B cell (primary cell): ENCODE results near the gene SRGAP1. TPM values are rescaled to one million over a fixed set of nuclear protein-coding genes. Genes with fewer than 3 reads are reported as not detected.
"Not testable (repeated sequence)": the region's sequence is repeated elsewhere in the genome, so short reads cannot be mapped to it uniquely, and the experiment has no call there.

ENCODE experiments used
- ATAC-seq: fragments of 200-7000 bp; cut with Tn5 transposase; one replicate; pipeline ENCODE4 v1.10.0; 2021; ENCODE audit warnings: low read depth, mild to moderate bottlenecking, moderate number of reproducible peaks, moderate library complexity
- CTCF ChIA-PET: fragments of 350-600 bp; sonication (Branson Sonifier 250); formaldehyde crosslinking; loops from one replicate; lab custom pipeline; 2021; ENCODE audit warnings: antibody characterized with exemption, inconsistent platforms; lab: Charles Lee
- POLR2A ChIA-PET: fragments of 350-600 bp; sonication (Branson Sonifier 250); formaldehyde crosslinking; loops from one replicate; lab custom pipeline; 2021; ENCODE audit warnings: antibody characterized with exemption; lab: Charles Lee
- DNase-seq: peaks from one replicate; pipeline ENCODE4 v3.0.0; 2013
- H2AFZ ChIP-seq: 2 replicates; pipeline ENCODE4 v1.6.1; 2012; ENCODE audit warnings: mild to moderate bottlenecking, low read depth, low read length; ENCODE audit not compliant: insufficient read depth, poor library complexity, severe bottlenecking
- H3K27ac ChIP-seq, 2 donors: 1 replicate in 1 of 2; 2 replicates in 1 of 2; pipeline ENCODE4 v1.5.1; 2012 to 2013; ENCODE audit warnings: low read length in 2 of 2, mild to moderate bottlenecking in 2 of 2, moderate library complexity in 1 of 2
- H3K27me3 ChIP-seq, 4 experiments: fragments of 200-600 bp in 1 of 4; sonication (generic) in 1 of 4; replicated peaks in 1 of 4; 1 replicate in 2 of 4; 2 replicates in 2 of 4; pipeline versions ENCODE4 v1.6.1 to v1.7.0; 2013 to 2016; ENCODE audit warnings: low read length in 3 of 4, mild to moderate bottlenecking in 2 of 4, mixed read lengths in 1 of 4, moderate library complexity in 1 of 4; ENCODE audit not compliant: insufficient read depth in 4 of 4, control insufficient read depth in 3 of 4; ENCODE audit errors: control extremely low read depth in 1 of 4
- H3K36me3 ChIP-seq, 2 experiments: replicated peaks in 1 of 2; 1 replicate in 1 of 2; 2 replicates in 1 of 2; pipeline versions ENCODE4 v1.6.1 to v1.7.1; 2013; ENCODE audit warnings: low read length in 1 of 2; ENCODE audit not compliant: insufficient read depth in 2 of 2, control insufficient read depth in 1 of 2; ENCODE audit errors: control extremely low read depth in 1 of 2, extremely low read depth in 1 of 2
- H3K4me1 ChIP-seq, 2 donors: fragments of 200-600 bp in 1 of 2; sonication (generic) in 1 of 2; 1 replicate in 1 of 2; 2 replicates in 1 of 2; pipeline versions ENCODE4 v1.5.1 to v1.6.1; 2013 to 2017; ENCODE audit warnings: low read length in 2 of 2; ENCODE audit not compliant: control insufficient read depth in 2 of 2, insufficient read depth in 2 of 2
- H3K4me2 ChIP-seq: replicated peaks from 2 replicates; pipeline ENCODE3; 2012; ENCODE audit warnings: mild to moderate bottlenecking, low read depth, low read length; ENCODE audit not compliant: poor library complexity, severe bottlenecking
- H3K4me3 ChIP-seq, 5 experiments: fragments of 200-600 bp in 1 of 5; sonication (generic) in 1 of 5; 1 replicate in 3 of 5; 2 replicates in 2 of 5; pipeline versions ENCODE4 v1.5.1 to v1.7.0; 2011 to 2016; ENCODE audit warnings: low read length in 4 of 5, mild to moderate bottlenecking in 4 of 5, low read depth in 2 of 5, control low read depth in 1 of 5, moderate library complexity in 1 of 5; ENCODE audit not compliant: insufficient read depth in 1 of 5; ENCODE audit errors: control extremely low read depth in 1 of 5, extremely low read depth in 1 of 5
- H3K79me2 ChIP-seq: fragments of 200-600 bp; sonication (generic); one replicate; pipeline ENCODE4 v1.6.0; 2016; ENCODE audit warnings: low read length; ENCODE audit not compliant: control insufficient read depth, insufficient read depth
- H3K9ac ChIP-seq: fragments of 200-600 bp; sonication (generic); 2 replicates; pipeline ENCODE4 v1.6.1; 2017; ENCODE audit warnings: mild to moderate bottlenecking, low read length, moderate library complexity
- H3K9me3 ChIP-seq, 3 donors: one replicate each; pipeline versions ENCODE4 v1.6.1 to v1.7.1; 2013; ENCODE audit warnings: low read length in 2 of 3; ENCODE audit not compliant: control insufficient read depth in 2 of 3, insufficient read depth in 1 of 3; ENCODE audit errors: control extremely low read depth in 1 of 3
- H4K20me1 ChIP-seq: 2 replicates; pipeline ENCODE4 v1.6.0; 2012; ENCODE audit warnings: mild to moderate bottlenecking, low read length; ENCODE audit not compliant: insufficient read depth, control insufficient read depth, poor library complexity, severe bottlenecking
- H3K27ac Mint-ChIP-seq: one replicate; pipeline ENCODE4 v1.8.0; 2021; ENCODE audit warnings: mixed read lengths
- H3K27me3 Mint-ChIP-seq: one replicate; pipeline ENCODE4 v1.8.0; 2021; ENCODE audit warnings: mixed read lengths
- H3K4me1 Mint-ChIP-seq: one replicate; pipeline ENCODE4 v1.8.0; 2021; ENCODE audit warnings: mixed read lengths
- H3K4me3 Mint-ChIP-seq: one replicate; pipeline ENCODE4 v1.8.0; 2021; ENCODE audit warnings: mixed read lengths
- H3K9me3 Mint-ChIP-seq: one replicate; pipeline ENCODE4 v1.8.0; 2022; ENCODE audit warnings: mixed read lengths; ENCODE audit not compliant: insufficient read depth
- CTCF ChIP-seq: fragments of 200-600 bp; IDR thresholded peaks from one replicate; pipeline ENCODE4 v1.8.0; 2022; ENCODE audit warnings: antibody characterized with exemption, mild to moderate bottlenecking
- EZH2 ChIP-seq: IDR thresholded peaks from 2 replicates; pipeline ENCODE4 v1.6.1; 2012; ENCODE audit warnings: borderline replicate concordance, low read depth, mild to moderate bottlenecking, moderate library complexity, low read length; ENCODE audit not compliant: insufficient read depth, poor library complexity, severe bottlenecking
- WGBS: methylation state at CpG from one replicate; pipeline ENCODE4 v1.1.5; 2013; ENCODE audit warnings: missing lambda C conversion rate; ENCODE audit not compliant: insufficient coverage; 5-methylcytosine and 5-hydroxymethylcytosine counted together
- intact Hi-C: fragments of 100-400 bp; cut with micrococcal nuclease; formaldehyde crosslinking; loops from one replicate; pipeline ENCODE4 v1.10.0; 2022
- polyA plus RNA-seq: library from polyadenylated mRNA; depleted of rRNA; stranded (reverse); fragments of >200 nt; gene quantifications from 2 replicates; pipeline ENCODE4 v1.2.3, GENCODE V29; 2012
- total RNA-seq, 2 donors: library from RNA; stranded (reverse); fragments of 120-200 nt in 1 of 2; gene quantifications; 1 replicate in 1 of 2; 2 replicates in 1 of 2; pipeline versions ENCODE4 v1.2.3 to v1.2.4, GENCODE V29; 2013 to 2022

SRGAP1 gene
- total and polyA plus RNA-seq, 2 donors (not counting 1 experiment from before 2014, with no cell fraction given), result under 0.01 to 0.22 TPM

- H3K9me3 Mint-ChIP-seq, H3K4me3 Mint-ChIP-seq, H3K27me3 Mint-ChIP-seq: not testable (repeated sequence)
Measured at GRCh38 chr12:64195841-64196240, 351.3 kb downstream of the SRGAP1 start.

GRCh38 chr12:64203036-64203435 is 358.5 kb downstream of the SRGAP1 start:
- peaks cover 2% of the 10 kb centered on the region for H3K9me3 Mint-ChIP-seq
- Histone ChIP-seq H3K9ac (no peak overlapping the region), H4K20me1 (no peaks in the 10 kb centered on the region), H3K4me3 (no peak overlapping the region), H3K27me3 (no peaks in the 10 kb centered on the region), H3K4me2 (no peak overlapping the region), H3K4me1 (no peaks in the 10 kb centered on the region), H3K9me3 (peaks cover 0 to 3% (median 0%) of the 10 kb centered on the region in 3 donors), H3K36me3 (peaks cover 3 to 15% of the 10 kb centered on the region in 2 experiments), H2AFZ (no peak overlapping the region), H3K79me2 (peaks cover 5% of the 10 kb centered on the region), H3K27ac (no peak overlapping the region)
- ChIA-PET CTCF (no interaction called here), POLR2A (no interaction called here)
- no peak overlapping the region for H3K27ac Mint-ChIP-seq
- 80% methylated on average over 2 of the region's 5 CpGs for WGBS
- no peaks in the 10 kb centered on the region for H3K27me3 Mint-ChIP-seq
- no peak for TF ChIP-seq CTCF
- TF ChIP-seq EZH2, result no peak
- H3K4me3 Mint-ChIP-seq, result no peak overlapping the region
- DNase-seq, result no peak
- ATAC-seq, result no peak
- no peaks in the 10 kb centered on the region for H3K4me1 Mint-ChIP-seq
- intact Hi-C loops, result no loop called here

More at GRCh38 chr12:64195841-64196240, 351.3 kb downstream of the SRGAP1 start:
- peaks cover 10 to 25% of the 10 kb centered on the region in 2 experiments for H3K36me3 ChIP-seq
- ATAC-seq, H3K27me3 ChIP-seq, H3K9me3 ChIP-seq, CTCF ChIA-PET, H4K20me1 ChIP-seq, H3K4me3 ChIP-seq, H3K4me1 Mint-ChIP-seq, H3K4me1 ChIP-seq, H3K4me2 ChIP-seq, H3K27ac ChIP-seq, H2AFZ ChIP-seq, POLR2A ChIA-PET, H3K27ac Mint-ChIP-seq, intact Hi-C loops, H3K9ac ChIP-seq, H3K79me2 ChIP-seq, DNase-seq: not testable (repeated sequence)
- WGBS, result no CpG with 5 or more reads among the region's 15 CpGs
